NB4 (cell line): ENCODE data around the gene FAM181A.

Experiments
- CTCF ChIP-seq: IDR thresholded peaks from one replicate; pipeline ENCODE4 v1.5.1; 2012; ENCODE audit warnings: low read depth, low read length
- MAX ChIP-seq: IDR thresholded peaks from 2 replicates; pipeline ENCODE4 v1.6.1; 2011; ENCODE audit warnings: low read depth, low read length
- MYC ChIP-seq: IDR thresholded peaks from 2 replicates; pipeline ENCODE4 v1.6.1; 2011; ENCODE audit warnings: low read depth, low read length
- POLR2A ChIP-seq: IDR thresholded peaks from 2 replicates; pipeline ENCODE4 v1.6.1; 2011; ENCODE audit warnings: mild to moderate bottlenecking; ENCODE audit not compliant: insufficient read length; ENCODE audit errors: extremely low read depth

- no peak for TF ChIP-seq CTCF
- TF ChIP-seq POLR2A = no peak
- no peak for TF ChIP-seq MYC
- no peak for TF ChIP-seq MAX
Observed at GRCh38 chr14:93970965-93971634, 44.0 kb downstream of the FAM181A start.
